Stimulated activated CD8-positive, alpha-beta memory T cell treated with anti-CD3 and anti-CD28 coated beads, Interleukin-12 subunit alpha, Interleukin-12 subunit beta, amount 100 ng/mL, for 4 hours (primary cell): Measurements from ENCODE around the gene ADI1.
"Not testable (repeated sequence)": the region's sequence is repeated elsewhere in the genome, so short reads cannot be mapped to it uniquely, and the experiment has no call there.

Experiments
- DNase-seq: peaks from one replicate; pipeline ENCODE4 v3.0.0-alpha.2; 2020; ENCODE audit warnings: low read depth

The ADI1 gene

DNA sequence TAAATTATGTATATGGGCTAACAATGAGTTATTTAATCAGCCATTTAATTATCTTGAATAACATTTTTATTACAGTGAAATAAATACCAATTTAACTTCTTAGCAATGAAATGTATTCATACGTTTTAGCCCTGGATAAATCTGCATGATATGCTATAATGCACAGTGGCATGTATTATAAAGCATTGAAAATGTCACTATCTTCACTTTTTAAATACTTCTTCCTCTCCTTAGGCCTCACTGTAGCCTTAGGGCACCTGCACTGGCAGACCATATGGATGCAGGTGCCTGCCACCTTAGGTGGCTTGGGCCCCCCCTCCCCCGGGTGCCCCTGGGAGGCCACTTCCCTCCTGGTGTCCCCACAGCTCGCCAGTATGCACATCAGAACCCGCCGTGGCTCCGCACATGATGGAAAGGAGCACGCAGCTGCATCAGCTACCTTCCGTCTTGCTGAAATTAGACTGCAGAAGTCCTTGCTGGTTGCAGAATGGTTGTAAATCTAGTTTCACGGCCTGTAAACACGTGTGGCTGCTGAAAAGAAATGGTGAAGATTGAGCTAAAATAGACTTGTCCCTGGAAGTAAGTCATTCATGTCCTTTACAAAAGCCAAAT, 56.7 kb downstream of the ADI1 start:
- no peak for DNase-seq

DNA sequence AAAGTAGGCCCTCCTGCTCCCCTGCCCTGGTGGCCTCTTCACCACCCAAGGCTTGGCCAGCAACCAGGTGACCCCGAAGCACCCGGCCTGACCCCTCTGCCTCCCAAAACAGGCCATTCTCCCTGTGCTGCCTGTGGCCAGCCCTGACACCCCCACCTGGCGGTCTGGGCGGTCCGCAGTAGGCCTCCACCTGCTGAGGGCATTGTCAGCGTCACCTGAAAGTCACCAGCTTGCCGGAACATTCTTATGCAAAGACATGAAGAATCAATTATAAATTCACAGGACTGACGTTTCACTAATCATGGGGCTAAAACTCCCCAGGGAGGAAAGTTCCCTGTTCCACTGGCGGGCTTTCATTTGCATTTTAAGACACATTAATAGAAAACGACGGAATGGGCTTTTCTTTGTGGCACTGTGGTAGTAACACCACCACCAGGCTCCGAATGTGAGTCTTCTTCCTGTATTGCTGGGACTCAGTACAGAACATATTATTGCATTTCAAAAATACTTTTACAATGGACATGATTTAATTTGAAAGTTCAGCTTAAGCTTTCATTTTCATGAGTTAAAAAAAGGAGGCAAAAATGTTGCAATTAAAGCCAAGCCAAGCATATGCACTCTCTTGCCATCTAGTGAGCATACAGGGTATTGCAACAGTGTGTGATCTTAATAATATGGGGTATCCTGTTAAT, 57.4 kb downstream of the ADI1 start:
- DNase-seq, result no peak

DNA sequence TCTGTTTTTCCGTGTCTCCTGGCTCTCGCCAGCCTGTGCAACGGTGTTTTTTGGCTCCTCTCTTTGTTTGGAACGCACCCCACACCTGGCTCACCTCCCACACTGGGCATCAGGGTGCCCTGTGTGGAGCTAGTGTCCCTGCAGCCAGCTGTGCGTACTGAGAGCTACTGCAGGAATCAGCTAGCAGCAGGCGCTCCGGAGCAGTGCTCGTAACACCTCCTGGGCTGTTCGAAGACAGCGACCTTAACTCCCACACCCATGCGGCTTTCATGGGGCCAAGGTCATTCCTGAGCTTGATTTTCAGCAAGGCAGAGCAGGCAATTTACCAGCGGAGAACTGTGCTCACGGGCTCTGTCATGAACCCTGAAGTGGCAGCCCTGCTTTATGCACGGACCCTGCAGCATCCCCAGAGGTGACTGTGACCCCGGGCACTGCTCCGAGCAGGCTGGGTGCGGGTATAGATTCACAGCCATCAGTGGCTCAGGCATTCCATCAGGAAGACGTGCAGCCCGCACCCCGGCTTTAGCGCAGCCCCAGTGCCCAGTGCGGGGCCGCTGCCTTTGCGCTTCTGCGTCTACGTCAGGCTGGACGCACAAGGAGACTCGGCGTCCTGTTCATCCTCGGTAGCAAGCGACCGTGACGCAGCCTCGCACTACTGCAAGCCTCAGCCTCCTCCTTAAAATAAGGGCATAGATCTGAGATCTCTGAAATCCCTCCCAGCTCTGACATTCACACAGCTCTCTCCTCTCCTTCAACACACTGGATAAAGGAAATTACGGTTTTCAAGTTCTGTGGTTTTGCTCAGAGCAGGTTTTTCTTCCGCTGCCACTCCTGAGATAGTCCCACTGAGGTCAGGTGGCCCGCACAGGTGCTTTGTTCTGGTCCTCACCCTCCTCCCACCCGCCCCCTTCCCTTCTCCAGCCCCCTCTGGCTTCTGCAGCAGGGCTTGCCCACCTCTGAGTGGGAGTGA, 58.2 kb downstream of the ADI1 start:
- no peak for DNase-seq

DNA sequence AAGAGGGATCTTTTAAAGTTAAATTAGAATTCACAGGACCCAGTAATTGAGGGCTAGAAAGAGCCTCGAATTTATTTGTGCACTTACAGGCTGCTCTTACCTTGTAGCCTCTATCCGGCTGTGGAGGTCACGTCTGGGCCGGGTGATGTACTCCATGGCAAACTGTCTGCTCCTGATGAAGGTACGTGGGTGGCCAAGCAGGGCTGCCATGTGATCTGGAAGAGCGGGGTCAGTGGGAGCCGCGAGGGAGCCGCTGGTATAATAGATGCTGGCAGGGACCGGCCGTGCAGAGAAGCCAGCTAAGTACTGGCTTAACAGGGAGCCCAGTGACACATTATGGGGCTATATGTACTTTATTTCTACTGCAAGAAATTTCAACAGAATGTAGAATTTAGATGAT, 59.2 kb downstream of the ADI1 start:
- no peak for DNase-seq

DNA sequence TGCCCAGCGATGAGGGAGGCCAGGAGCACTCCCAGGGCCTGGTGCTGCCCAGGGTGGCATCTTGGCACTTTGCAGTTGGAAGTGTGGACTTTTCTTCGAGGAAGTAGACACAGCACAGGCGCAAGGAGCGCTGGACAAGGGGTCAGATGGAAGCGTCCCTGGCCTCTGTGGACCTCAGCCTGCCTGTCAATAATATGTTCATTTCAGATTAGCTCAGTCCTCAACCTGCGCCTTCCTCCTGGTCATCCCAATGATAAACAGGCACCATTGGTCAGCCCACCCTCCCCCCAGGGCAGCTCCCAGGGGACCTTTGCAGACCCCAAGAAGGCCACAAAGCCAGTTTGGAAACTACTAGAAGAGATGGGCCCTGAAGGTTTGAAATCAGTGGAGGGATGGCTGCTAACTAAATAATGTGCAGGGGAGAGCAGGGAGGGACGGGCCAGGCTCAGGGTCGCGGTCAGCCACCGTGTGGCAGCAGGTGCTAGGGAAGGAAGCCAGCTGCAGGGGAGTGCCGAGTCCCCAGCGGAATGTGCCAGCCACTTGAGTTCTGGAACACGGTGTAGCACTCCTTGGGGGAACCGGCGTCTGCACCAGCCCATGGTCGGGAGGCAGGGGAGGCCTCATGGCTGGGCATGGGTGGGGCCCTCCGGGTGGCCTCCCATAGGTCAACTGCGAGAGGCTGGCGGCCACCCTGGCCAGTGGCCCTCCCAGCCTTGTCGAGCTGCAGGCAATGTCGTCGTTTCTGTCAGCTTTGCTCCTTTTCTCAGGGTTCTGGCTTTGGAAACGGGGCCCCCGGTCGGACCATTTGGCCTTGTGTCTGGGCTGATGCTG, 59.9 kb downstream of the ADI1 start:
- DNase-seq, result no peak

DNA sequence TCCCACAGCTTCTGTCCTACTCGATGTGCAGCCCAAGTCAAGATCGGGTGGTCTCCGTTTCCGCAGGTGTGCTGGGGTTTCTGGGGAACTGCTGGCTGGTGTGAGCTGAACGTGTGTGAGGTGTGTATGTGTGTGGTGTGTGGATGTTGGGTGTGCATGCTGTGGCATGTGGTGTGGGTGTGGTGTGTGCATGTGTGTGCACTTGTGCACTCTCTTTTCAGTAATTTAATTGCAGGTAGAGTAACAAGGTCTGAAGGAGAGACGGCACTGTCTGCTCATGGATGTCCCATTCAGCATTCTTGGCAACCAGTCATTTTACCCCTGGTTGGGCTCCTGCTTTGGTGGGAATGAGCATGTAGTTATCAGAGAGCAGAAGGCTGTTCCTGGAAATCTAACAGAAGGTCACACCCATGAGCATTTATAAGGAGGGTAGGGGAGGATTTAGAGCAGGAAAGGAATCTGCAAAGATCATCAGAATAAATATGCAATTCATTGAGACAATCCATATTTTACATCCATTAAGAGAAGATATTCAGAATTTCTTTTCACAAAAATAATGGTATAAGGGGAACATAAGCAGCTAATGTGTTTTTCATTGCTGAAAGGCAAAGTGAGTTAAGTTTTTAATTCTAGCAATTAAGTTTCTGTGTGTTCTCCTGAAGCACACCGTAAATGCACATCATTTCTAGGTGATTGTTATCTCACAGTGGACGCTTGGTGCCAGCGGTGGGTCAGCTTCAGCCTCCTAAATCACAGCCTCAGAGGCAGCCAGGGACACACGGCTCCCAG, 60.7 kb downstream of the ADI1 start:
- no peak for DNase-seq

DNA sequence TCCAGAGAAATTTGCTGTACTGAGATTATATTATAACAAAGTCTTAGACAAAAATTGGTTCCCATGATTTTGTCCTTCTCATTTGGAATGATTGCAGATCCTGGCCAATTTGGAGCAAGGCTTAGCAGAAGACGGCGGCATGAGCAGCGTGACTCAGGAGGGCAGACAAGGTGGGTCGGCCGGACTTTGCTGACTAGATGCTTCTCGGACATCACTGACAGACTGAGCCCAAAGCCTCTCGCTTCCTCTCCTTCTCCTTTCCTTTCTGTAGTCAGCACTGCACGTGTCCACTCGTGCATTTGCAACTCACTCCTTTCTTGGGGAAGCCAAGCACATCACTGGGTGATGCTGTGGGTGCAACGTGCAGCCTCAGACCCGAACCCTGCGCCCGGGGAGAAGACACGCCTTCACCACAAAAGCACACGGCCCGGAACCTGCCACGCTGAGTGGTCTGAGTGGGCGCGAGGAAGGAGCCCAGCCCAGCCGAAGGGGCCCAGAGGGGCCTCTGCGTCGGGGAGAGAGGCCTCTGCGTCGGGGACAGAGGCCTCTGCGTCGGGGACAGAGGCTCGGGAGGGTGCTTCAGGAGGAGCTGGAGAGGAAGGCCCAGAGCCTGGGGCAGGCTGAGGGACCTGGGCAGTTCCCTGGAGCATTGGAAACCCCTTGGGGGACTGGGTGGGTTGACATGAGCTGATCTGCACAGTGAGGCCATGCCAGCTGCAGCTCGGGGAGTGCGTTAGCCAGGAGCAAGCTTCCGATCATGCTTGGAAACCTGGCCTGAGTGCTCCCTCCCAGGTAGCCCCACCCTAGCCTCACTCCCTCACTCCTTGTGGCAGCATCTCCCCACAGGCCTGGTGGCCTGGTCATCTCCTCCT, 61.6 kb downstream of the ADI1 start:
- DNase-seq, result no peak

DNA sequence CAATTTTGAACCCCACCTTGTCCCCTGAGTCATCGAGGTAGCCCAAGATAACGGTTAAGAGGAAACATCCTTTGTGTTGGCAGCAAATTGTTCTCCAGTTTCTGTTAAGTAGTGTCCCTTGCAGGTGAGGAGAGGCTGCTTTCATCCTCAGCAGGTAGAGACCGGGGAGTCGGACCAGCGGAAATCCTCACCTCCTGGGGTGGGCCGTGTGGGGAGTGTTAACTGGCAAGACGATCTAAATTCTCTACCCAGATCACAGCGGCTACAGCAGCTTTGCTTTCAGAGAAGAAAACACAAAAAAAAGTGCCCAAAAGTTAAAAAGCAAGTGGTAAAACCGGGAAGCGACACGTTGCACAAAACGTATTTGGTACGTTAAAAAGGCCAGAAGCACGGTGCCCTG, 63.2 kb downstream of the ADI1 start:
- no peak for DNase-seq

DNA sequence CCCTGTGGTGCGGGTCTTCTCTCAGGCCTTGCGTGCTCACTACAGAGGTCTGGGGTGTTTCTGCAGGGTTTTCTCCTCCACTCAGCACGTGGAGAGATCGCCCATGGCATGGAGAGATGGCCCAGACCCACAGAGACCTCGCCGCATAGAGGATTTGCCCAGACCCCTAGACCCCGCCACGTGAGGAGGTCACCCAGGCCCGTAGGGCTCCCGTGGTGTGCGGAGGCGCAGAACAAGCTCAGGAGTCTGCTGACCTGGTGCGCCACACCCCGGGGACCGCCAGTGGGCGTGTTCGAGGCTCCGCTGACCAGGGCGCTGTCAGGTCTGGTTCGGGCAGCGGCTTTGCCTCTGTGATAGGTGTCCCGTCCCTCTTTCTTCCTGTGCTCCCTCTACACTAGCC, 64.5 kb downstream of the ADI1 start:
- no peak for DNase-seq

DNA sequence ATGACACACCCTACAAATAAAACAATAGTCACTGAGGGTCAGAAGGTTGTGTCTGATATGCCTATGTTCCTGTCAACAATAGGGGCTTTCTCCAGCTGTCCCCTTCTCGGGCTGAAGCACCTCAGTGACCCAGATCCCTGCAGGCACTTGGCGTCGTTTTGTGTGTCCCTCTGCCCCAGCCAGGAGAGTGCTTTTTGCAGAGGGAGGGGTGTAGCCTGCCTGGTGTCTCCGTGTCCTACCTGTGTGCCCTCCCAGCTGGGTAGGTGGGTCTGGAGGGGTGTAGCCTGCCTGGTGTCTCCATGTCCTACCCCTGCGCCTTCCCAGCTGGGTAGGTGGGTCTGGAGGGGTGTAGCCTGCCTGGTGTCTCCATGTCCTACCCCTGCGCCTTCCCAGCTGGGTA, 65.3 kb downstream of the ADI1 start:
- DNase-seq, result not testable (repeated sequence)

DNA sequence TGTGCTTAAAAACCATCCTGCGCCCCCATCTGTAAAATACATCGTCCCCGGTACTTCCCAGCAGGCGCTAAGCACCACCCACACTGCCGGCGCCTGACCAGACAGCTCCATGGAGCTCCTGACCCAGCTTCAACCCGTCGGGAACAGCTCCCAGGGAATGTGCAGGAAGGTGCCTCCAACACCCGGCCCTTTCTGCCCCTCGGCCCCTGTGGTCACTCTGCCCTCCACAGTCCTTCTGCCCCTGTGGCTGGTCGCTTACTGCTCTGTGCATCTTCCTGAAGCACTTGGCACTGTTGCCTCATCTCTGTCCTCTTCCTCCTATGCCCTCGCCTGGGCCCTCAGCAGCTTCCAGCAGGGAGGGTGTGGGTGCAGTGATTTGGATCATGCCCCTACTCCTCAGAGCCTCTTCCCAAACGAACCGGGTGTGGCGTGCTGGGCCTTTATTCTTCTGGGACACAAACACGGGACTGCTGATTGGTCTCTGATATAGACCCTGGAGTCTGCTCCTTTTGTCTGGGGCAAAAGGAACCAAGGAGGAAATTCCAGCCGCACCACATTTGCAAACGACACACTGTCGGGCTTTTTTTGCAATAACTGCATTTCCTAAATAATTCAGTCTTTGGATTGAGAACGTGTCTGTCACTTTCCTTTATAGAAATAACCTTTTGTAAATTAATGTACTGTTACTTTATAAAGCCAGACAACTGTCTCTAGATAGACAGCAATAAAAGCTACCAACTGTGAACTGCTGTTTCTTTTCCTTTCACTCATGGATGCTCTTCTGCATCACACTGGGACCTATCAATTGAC, 65.9 kb downstream of the ADI1 start:
- no peak for DNase-seq

DNA sequence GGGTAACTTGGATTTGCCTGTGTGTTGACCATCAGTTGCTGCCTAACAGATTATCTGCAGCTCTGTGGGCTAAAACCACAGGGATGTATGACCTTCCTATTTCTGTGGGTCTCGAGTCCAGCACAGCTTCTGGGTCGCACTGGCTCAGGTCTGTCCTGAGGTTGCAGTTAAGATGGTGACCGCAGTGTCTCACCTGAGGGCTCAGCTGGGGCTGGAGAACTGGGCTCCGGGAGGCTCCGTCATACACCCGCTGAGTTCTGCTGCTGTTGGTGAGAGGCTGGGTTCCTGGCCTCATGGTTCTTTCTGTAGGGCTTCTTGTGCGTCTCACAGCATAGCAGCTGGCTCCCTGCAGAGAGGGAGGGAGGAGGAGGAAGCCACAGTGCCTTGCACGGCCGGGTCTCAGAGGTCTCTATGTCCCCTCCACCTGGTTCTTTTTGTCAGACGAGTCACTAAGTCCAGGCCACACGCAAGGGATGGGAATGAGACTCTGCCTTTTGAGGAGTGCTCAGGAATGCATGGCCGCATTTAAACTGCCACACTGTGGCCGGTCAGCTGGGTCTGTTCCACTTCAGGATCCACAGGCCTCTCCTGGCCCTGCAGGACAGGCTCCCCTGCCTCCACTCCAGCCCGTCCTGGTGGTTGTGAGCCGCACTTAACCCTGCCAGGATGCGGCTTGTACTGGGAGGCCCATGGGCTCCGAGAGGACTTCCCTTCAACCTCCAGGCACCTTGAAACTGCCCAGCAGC, 67.2 kb downstream of the ADI1 start:
- DNase-seq, result no peak

DNA sequence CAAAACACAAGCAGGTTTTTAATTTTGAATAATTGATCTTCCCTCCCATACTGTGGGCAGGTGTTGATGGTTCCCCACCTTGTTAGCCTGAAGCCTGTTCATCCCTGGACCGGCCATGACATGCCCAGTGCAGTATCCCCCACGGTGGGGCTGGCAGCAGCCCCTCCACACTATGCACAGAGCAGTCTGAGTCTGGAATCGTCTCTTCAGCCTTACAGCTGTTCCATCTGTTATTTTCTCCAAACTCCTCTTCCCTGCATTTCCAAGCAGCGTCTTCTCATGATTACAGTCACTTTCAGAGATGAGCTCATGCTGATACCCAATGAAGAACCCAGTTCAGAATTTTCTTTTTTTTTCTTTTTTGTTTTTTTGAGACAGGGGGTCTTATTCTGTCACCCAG, 68.2 kb downstream of the ADI1 start:
- DNase-seq, result no peak

DNA sequence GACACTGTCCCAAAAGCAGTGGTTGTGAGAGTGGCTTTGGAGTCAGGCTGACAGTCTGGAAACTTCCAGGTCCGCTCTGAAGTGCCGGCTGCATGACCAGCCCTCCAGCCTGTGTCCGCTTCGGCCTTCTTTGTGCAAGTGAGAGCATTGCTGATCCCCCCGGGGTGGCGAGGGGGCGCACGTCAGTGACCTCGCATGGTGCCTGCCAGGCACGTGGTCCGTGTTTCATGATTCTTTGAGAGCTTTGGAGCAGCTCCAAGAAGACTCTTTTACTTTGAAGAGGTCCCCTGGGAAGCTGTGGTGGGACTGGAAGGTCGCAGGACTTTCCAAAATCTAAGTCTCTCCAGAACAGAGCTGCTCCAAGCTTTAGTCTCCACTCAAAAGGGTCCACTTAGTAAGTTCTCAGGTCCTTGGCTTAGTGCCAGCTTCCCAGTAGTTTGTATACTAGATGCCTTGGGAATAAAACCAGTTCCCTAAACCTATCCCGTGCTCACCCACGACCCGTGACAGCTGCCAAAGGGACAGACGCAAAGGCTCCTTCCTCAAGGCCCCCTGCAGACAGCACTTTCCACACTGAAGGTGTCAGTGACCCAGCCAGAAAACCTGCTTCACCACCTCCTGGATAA, 68.8 kb downstream of the ADI1 start:
- no peak for DNase-seq

DNA sequence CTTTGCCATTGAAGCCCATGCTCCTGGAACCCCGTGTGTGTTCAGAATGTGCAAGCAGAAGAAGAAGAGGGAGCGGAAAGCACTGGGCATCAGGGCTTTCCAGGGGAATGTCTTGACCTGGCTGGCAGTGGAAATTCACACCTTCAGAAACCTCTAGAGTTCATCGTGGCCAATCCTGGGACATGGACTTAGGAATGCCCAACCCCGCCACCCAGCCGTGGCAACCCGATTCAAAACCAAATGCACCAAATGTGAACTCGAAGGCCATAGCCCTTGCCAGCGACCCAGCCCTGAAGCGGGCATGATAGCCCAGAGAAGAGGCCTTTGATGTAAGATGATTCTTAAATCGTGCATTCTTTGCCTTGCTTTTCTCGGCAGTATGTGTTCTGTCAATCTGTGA, 69.4 kb downstream of the ADI1 start:
- no peak for DNase-seq

DNA sequence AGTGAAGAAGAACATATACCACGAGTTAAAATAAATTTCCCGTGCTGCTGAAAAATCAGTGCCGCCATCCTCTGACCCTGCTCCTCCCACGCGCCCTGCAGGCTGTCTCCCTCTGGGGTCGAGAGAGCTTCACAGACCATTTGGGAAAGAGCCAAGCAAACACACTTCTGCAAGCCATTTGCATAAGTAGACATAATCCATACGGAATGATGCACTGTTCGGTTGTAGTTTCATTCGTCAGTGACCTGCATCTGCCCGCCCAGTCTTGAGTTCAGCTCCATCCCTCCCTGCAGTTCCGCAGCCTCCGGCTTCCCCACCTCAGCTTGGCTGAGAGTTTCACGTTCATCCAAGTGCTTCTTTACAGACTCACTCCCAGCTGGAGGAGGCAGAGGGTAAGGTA, 70.2 kb downstream of the ADI1 start:
- no peak for DNase-seq

DNA sequence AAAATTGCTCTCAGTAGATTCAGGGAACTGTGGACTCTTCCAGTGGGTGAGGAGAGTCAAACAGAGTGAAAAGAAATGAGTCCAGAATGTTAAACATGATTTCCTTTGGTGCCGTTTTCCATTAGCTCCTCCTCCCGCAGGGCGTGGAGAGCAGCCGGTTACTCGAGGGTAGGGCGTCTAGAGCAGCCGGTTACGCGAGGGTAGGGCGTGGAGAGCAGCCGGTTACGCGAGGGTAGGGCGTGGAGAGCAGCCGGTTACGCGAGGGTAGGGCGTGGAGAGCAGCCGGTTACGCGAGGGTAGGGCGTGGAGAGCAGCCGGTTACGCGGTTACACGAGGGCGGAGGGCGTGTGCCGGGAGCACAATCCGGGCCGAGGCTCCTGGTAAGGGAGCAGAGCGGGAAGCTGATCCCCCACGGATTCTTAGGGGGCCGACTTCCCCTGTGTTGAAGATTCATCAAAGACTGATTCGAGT, 70.9 kb downstream of the ADI1 start:
- not testable (repeated sequence) for DNase-seq

DNA sequence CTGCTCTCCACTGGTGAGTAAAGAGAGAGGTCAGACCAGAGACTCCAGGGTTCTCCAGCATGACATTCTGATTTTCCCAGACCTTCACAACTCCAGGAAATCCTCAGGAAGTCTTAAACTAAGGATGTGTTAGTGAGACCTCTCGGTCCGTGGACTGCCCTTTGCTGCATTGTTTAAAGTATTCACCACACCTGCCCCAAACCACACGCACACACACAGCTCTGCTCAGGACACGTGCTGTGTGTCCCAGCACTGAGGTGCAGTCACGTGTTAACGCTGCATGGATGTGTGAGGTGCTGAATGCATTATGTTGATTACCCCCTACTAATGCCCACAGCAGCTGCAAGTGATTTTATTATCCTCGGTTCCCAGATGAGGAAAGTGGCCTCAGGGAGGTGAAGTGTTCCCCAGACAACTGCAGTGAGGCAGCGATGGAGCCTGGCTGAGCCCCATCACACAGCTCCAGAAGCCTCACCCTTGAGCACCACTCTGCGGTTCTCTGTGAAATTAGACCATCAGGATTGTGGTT, 71.5 kb downstream of the ADI1 start:
- DNase-seq, result no peak
